Loucy (cell line): ENCODE results near the gene HIC1.

Source experiments
- H2AFZ ChIP-seq: fragments of 200-600 bp; sonication (generic); 2 replicates; pipeline ENCODE4 v1.6.0; 2016; ENCODE audit warnings: antibody characterized with exemption, mild to moderate bottlenecking, low read length, moderate library complexity
- H3F3A ChIP-seq: fragments of 200-600 bp; 2 replicates; pipeline ENCODE4 v1.6.0; 2016; ENCODE audit warnings: antibody characterized with exemption, low read depth, mild to moderate bottlenecking
- H3K27me3 ChIP-seq: fragments of 200-600 bp; sonication (generic); 2 replicates; pipeline ENCODE4 v1.6.1; 2014; ENCODE audit warnings: low read length, mild to moderate bottlenecking; ENCODE audit not compliant: insufficient read depth, poor library complexity, severe bottlenecking
- H3K36me3 ChIP-seq: fragments of 200-600 bp; sonication (generic); 2 replicates; pipeline ENCODE4 v1.6.1; 2016; ENCODE audit warnings: low read length; ENCODE audit not compliant: insufficient read depth
- H3K4me1 ChIP-seq: fragments of 200-600 bp; sonication (generic); 2 replicates; pipeline ENCODE4 v1.5.1; 2014; ENCODE audit warnings: low read length, mild to moderate bottlenecking; ENCODE audit not compliant: insufficient read depth, poor library complexity, severe bottlenecking
- H3K4me2 ChIP-seq: fragments of 200-600 bp; sonication (generic); 2 replicates; pipeline ENCODE4 v1.6.0; 2014; ENCODE audit warnings: antibody characterized with exemption, low read length, low read depth, mild to moderate bottlenecking; ENCODE audit not compliant: poor library complexity, severe bottlenecking
- H3K4me3 ChIP-seq: fragments of 200-600 bp; sonication (generic); 2 replicates; pipeline ENCODE4 v1.5.1; 2014; ENCODE audit warnings: low read length, mild to moderate bottlenecking, mixed read lengths; ENCODE audit not compliant: poor library complexity, severe bottlenecking
- H3K79me2 ChIP-seq: fragments of 200-600 bp; sonication (generic); 2 replicates; pipeline ENCODE4 v1.6.1; 2014; ENCODE audit warnings: low read length; ENCODE audit not compliant: insufficient read depth
- H3K9ac ChIP-seq: fragments of 200-600 bp; sonication (generic); 2 replicates; pipeline ENCODE4 v1.6.0; 2014; ENCODE audit warnings: mild to moderate bottlenecking, low read depth, low read length, moderate library complexity; ENCODE audit not compliant: poor library complexity, severe bottlenecking
- H3K9me2 ChIP-seq: fragments of 200-600 bp; sonication (generic); replicated peaks from 2 replicates; pipeline ENCODE4 v1.6.1; 2016; ENCODE audit warnings: low read depth, low read length, mixed read lengths
- H3K9me3 ChIP-seq: fragments of 200-600 bp; sonication (generic); 2 replicates; pipeline ENCODE4 v1.6.1; 2014; ENCODE audit warnings: mild to moderate bottlenecking, antibody characterized with exemption, low read length, low read depth; ENCODE audit not compliant: insufficient read depth
- H4K20me1 ChIP-seq: fragments of 200-600 bp; sonication (generic); 2 replicates; pipeline ENCODE4 v1.6.0; 2014; ENCODE audit warnings: antibody characterized with exemption, low read length, mild to moderate bottlenecking; ENCODE audit not compliant: insufficient read depth, poor library complexity, severe bottlenecking
- EZH2phosphoT487 ChIP-seq: fragments of 200-600 bp; IDR thresholded peaks from 2 replicates; pipeline ENCODE4 v1.6.1; 2018; ENCODE audit warnings: antibody characterized with exemption, mild to moderate bottlenecking, moderate library complexity, borderline replicate concordance
- TF ChIP-seq, protein P1 (sequence below): fragments of 200-600 bp; sonication (generic); conservative IDR thresholded peaks from 2 replicates; pipeline ENCODE4 v1.5.1; 2014; ENCODE audit warnings: mild to moderate bottlenecking, antibody characterized with exemption, low read length

The HIC1 gene

DNA sequence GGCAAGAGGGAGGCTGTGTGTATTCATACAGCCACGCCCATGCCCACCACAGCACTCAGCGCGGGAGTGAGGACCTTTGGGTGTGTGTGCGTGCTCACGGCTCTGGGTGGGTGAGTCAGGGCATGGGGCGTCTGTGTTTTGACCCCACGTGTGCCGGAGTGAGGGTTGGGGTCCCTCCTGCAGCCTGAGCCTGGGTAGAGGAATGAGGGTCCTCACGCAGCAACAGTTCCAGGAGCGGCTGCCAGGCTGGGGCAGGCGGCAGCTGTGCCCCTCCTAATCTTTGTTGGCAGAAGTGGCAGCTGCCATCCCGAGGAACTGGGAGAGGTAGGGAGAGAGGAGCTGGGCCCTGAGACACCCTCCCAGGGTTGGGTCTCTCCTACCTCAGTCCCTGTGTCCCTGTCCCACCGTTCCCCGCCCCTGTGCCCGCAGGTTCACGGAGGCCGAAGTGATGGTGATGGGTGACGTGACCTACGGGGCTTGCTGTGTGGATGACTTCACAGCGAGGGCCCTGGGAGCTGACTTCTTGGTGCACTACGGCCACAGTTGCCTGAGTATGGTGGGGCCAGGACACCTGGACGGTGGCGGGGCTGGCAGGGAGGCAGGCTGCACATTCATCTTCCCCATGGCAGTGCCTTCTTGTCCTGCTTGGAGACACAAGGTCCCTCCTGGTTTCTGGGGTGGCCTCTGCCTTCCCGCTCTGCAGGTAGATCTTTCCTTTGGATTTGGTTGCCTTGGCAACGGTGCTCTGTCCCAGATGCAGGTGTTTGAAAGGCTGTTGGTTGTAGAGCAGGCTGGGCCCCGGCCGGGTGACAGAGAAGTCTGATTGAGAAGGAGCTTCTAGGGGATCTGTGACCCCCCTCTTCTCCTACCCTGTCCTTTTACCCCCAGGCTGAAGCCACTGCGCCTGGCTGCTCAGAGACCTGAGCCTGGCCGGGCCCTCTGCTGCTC, 19.1 kb upstream of the HIC1 start:
- Histone ChIP-seq H2AFZ (no peak overlapping the region), H3K4me1 (peaks cover 8% of the 10 kb centered on the region), H3K9me2 (no peaks in the 10 kb centered on the region), H3K36me3 (no peaks in the 10 kb centered on the region; the same call in 1 of the 2 replicates), H3K4me2 (no peak overlapping the region), H3K27me3 (no peaks in the 10 kb centered on the region), H3K9me3 (no peaks in the 10 kb centered on the region), H3K4me3 (no peak overlapping the region), H4K20me1 (no peaks in the 10 kb centered on the region), H3F3A (no peaks in the 10 kb centered on the region), H3K9ac (no peak overlapping the region), H3K79me2 (no peaks in the 10 kb centered on the region)
- TF ChIP-seq, protein P1, sequence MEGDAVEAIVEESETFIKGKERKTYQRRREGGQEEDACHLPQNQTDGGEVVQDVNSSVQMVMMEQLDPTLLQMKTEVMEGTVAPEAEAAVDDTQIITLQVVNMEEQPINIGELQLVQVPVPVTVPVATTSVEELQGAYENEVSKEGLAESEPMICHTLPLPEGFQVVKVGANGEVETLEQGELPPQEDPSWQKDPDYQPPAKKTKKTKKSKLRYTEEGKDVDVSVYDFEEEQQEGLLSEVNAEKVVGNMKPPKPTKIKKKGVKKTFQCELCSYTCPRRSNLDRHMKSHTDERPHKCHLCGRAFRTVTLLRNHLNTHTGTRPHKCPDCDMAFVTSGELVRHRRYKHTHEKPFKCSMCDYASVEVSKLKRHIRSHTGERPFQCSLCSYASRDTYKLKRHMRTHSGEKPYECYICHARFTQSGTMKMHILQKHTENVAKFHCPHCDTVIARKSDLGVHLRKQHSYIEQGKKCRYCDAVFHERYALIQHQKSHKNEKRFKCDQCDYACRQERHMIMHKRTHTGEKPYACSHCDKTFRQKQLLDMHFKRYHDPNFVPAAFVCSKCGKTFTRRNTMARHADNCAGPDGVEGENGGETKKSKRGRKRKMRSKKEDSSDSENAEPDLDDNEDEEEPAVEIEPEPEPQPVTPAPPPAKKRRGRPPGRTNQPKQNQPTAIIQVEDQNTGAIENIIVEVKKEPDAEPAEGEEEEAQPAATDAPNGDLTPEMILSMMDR, result no peak
- TF ChIP-seq EZH2phosphoT487, result no peak

- H3K79me2 ChIP-seq, result peaks cover under 1% of the 10 kb centered on the region
- H3K4me3 ChIP-seq, result no peak overlapping the region
- no peak overlapping the region for H3K9ac ChIP-seq
- H3K9me2 ChIP-seq, result no peaks in the 10 kb centered on the region
- H3K4me1 ChIP-seq, result peaks cover 10% of the 10 kb centered on the region
- no peaks in the 10 kb centered on the region for H4K20me1 ChIP-seq
- H3K4me2 ChIP-seq, result no peak overlapping the region
- no peak for TF ChIP-seq EZH2phosphoT487
- TF ChIP-seq, protein P1, result no peak
- H3K9me3 ChIP-seq, result no peaks in the 10 kb centered on the region
- H2AFZ ChIP-seq, result no peak overlapping the region
- no peaks in the 10 kb centered on the region for H3K27me3 ChIP-seq
- no peaks in the 10 kb centered on the region for H3F3A ChIP-seq
- no peaks in the 10 kb centered on the region; the same call in 1 of the 2 replicates for H3K36me3 ChIP-seq
Measured at GRCh38 chr17:2037155-2037554, 17.7 kb upstream of the HIC1 start.

GRCh38 chr17:2040219-2040827, 14.6 kb upstream of the HIC1 start:
- Histone ChIP-seq H3K79me2 (peaks cover 18% of the 10 kb centered on the region), H3K27me3 (no peaks in the 10 kb centered on the region), H4K20me1 (no peaks in the 10 kb centered on the region), H3K9me2 (no peaks in the 10 kb centered on the region), H3K36me3 (no peaks in the 10 kb centered on the region; the same call in 1 of the 2 replicates), H2AFZ (no peak overlapping the region), H3K4me2 (no peak overlapping the region), H3F3A (no peaks in the 10 kb centered on the region), H3K9ac (no peak overlapping the region), H3K9me3 (no peaks in the 10 kb centered on the region), H3K4me1 (peaks cover 14% of the 10 kb centered on the region), H3K4me3 (no peak overlapping the region)
- TF ChIP-seq EZH2phosphoT487, result no peak
- TF ChIP-seq, protein P1, result no peak
